Measurements from ENCODE around the gene CDC42BPG.
"Not testable (repeated sequence)": the region's sequence is repeated elsewhere in the genome, so short reads cannot be mapped to it uniquely, and the experiment has no call there.

The CDC42BPG gene

GRCh38 chr11:64848826-64849597, 4.6 kb upstream of the CDC42BPG start:
- DNase-seq: no peak

GRCh38 chr11:64848214-64848825, 3.9 kb upstream of the CDC42BPG start:
- DNase-seq: no peak

- DNase-seq: peak; percentile 95
Measured at GRCh38 chr11:64846998-64847666, 2.7 kb upstream of the CDC42BPG start.

- DNase-seq: not testable (repeated sequence)
Measured at GRCh38 chr11:64845776-64846129, 1.3 kb upstream of the CDC42BPG start.

GRCh38 chr11:64845129-64845775, 799 bp upstream of the CDC42BPG start:
- no peak for DNase-seq

- DNase-seq: no peak
Measured at GRCh38 chr11:64843686-64844329, 645 bp downstream of the CDC42BPG start.

GRCh38 chr11:64842851-64843685, 1.4 kb downstream of the CDC42BPG start:
- DNase-seq: no peak

- DNase-seq: no peak
Measured at GRCh38 chr11:64842366-64842759, 2.1 kb downstream of the CDC42BPG start.

- no peak for DNase-seq
Measured at GRCh38 chr11:64841592-64842365, 2.7 kb downstream of the CDC42BPG start.

- no peak for DNase-seq
Measured at GRCh38 chr11:64839887-64840782, 4.3 kb downstream of the CDC42BPG start.

- DNase-seq: no peak
Measured at GRCh38 chr11:64839335-64839734, 5.1 kb downstream of the CDC42BPG start.

- no peak for DNase-seq
Measured at GRCh38 chr11:64838600-64839334, 5.7 kb downstream of the CDC42BPG start.

- DNase-seq: no peak
Measured at GRCh38 chr11:64837887-64838351, 6.5 kb downstream of the CDC42BPG start.

- DNase-seq: no peak
Measured at GRCh38 chr11:64836448-64837072, 7.9 kb downstream of the CDC42BPG start.

- DNase-seq: no peak
Measured at GRCh38 chr11:64835616-64836447, 8.6 kb downstream of the CDC42BPG start.

GRCh38 chr11:64834723-64835615, 9.5 kb downstream of the CDC42BPG start:
- DNase-seq: no peak
